Panc1 (cell line): ENCODE data around the gene CD177. TPM values are rescaled to one million over a fixed set of nuclear protein-coding genes. Genes with fewer than 3 reads are reported as not detected.

Source experiments
- ATAC-seq: fragments of 200-7000 bp; cut with Tn5 transposase; 2 replicates; pipeline ENCODE4 v1.9.1; 2020; ENCODE audit warnings: mild to moderate bottlenecking, moderate library complexity
- Bru-seq: library from RNA; stranded (reverse); fragments of 400-500 nt; gene quantifications from one replicate; lab custom pipeline; 2021; lab: Mats Ljungman, UMichigan
- BruChase-seq, 2 experiments: library from RNA; stranded (reverse); fragments of 400-500 nt; gene quantifications; one replicate each; lab custom pipeline; 2021; lab: Mats Ljungman, UMichigan
- BruUV-seq: library from RNA; stranded (reverse); fragments of 400-500 nt; replicated peaks from 2 replicates; lab custom pipeline; 2021; lab: Mats Ljungman, UMichigan
- CTCF ChIA-PET: fragments of 300-600 bp; sonication (Branson Sonifier 250); formaldehyde crosslinking; loops from one replicate; lab custom pipeline; 2022; ENCODE audit warnings: antibody characterized with exemption; lab: Charles Lee
- POLR2A ChIA-PET: fragments of 300-600 bp; sonication (Branson Sonifier 250); formaldehyde crosslinking; loops from one replicate; lab custom pipeline; 2022; ENCODE audit warnings: antibody characterized with exemption; lab: Charles Lee
- DNase-seq: peaks from one replicate; pipeline ENCODE4 v3.0.0-alpha.2; 2010; ENCODE audit warnings: low read depth, low spot score
- H3K27ac ChIP-seq: 2 replicates; pipeline ENCODE4 v1.5.1; 2011; ENCODE audit warnings: mild to moderate bottlenecking, low read length, inconsistent platforms
- H3K27me3 ChIP-seq: fragments of 200-500 bp; sonication (Bioruptor generic); 2 replicates; pipeline ENCODE4 v1.6.0; 2014; ENCODE audit warnings: low read length, inconsistent platforms; ENCODE audit not compliant: control insufficient read depth, insufficient read depth
- H3K36me3 ChIP-seq: fragments of 200-500 bp; sonication (Bioruptor generic); 2 replicates; pipeline ENCODE4 v1.5.1; 2014; ENCODE audit warnings: inconsistent platforms, mild to moderate bottlenecking, low read length, moderate library complexity; ENCODE audit not compliant: control insufficient read depth, insufficient read depth
- H3K4me1 ChIP-seq: 2 replicates; pipeline ENCODE4 v1.5.1; 2011; ENCODE audit warnings: inconsistent platforms, mild to moderate bottlenecking, low read length, moderate library complexity; ENCODE audit not compliant: control insufficient read depth, insufficient read depth
- H3K4me3 ChIP-seq, 2 experiments: 2 replicates each; pipeline ENCODE4 v1.5.1; 2011 to 2012; ENCODE audit warnings: low read depth in 2 of 2, low read length in 2 of 2, mild to moderate bottlenecking in 2 of 2, inconsistent platforms in 1 of 2, moderate library complexity in 1 of 2
- H3K9me3 ChIP-seq: fragments of 200-500 bp; sonication (Bioruptor generic); 2 replicates; pipeline ENCODE4 v1.5.1; 2014; ENCODE audit warnings: low read depth, mild to moderate bottlenecking, inconsistent platforms, low read length, moderate library complexity; ENCODE audit not compliant: control insufficient read depth, insufficient read depth
- CTCF ChIP-seq: fragments of 450-650 bp; IDR thresholded peaks from 2 replicates; pipeline ENCODE4 v1.5.1; 2017; ENCODE audit warnings: mild to moderate bottlenecking
- POLR2AphosphoS5 ChIP-seq: IDR thresholded peaks from 2 replicates; pipeline ENCODE4 v1.6.1; 2012; ENCODE audit warnings: mild to moderate bottlenecking, low read depth, low read length, moderate library complexity
- REST ChIP-seq, 2 experiments: IDR thresholded peaks; 2 replicates each; pipeline ENCODE4 v1.6.1; 2011 to 2012; ENCODE audit warnings: low read depth in 2 of 2, control low read depth in 1 of 2, low read length in 1 of 2, mild to moderate bottlenecking in 1 of 2, moderate library complexity in 1 of 2; ENCODE audit not compliant: insufficient read depth in 1 of 2
- SIN3A ChIP-seq: IDR thresholded peaks from 2 replicates; pipeline ENCODE4 v1.6.1; 2012; ENCODE audit warnings: low read depth, mild to moderate bottlenecking, low read length, moderate library complexity, borderline replicate concordance; ENCODE audit not compliant: insufficient read depth
- TCF7L2 ChIP-seq: IDR thresholded peaks from 2 replicates; pipeline ENCODE4 v1.6.1; 2011; ENCODE audit warnings: mild to moderate bottlenecking, low read depth, low read length, inconsistent platforms
- in situ Hi-C: cut with HindIII; loops from 2 replicates; pipeline ENCODE4 v1.10.0; 2016; ENCODE audit warnings: low sequenced_read_pairs, low pct_unique_long_range_greater_than_20kb
- intact Hi-C: fragments of 100-400 bp; cut with micrococcal nuclease; formaldehyde crosslinking; loops from one replicate; pipeline ENCODE4 v1.10.0; 2022; ENCODE audit not compliant: unreplicated experiment
- long read RNA-seq: library from polyadenylated mRNA; unstranded; transcript quantifications from one replicate; pipeline ENCODE4 v2.0.0, GENCODE V29; 2021; ENCODE audit not compliant: unreplicated experiment
- polyA plus RNA-seq: library from polyadenylated mRNA; unstranded; fragments of >200 nt; gene quantifications from one replicate; pipeline ENCODE4 v1.2.1, GENCODE V29; 2012; ENCODE audit warnings: missing spikeins; ENCODE audit not compliant: insufficient read length
- total RNA-seq: library from RNA; stranded (reverse); gene quantifications from one replicate; pipeline ENCODE4 v1.2.1, GENCODE V29; 2021; ENCODE audit not compliant: unreplicated experiment

Gene CD177
- total RNA-seq = 0.28 TPM
- polyA plus RNA-seq = 0.19 TPM
- Bru-seq, nascent RNA = percentile 12 among the genes with signal in this experiment
- percentile 8 among the genes with signal in this experiment for BruChase-seq, experiment 1, labeled RNA remaining after a 2-hour chase
- percentile 13 among the genes with signal in this experiment for BruChase-seq, experiment 2, labeled RNA remaining after a 6-hour chase
- long read RNA-seq, partial matches to known transcripts = 0 of 1 reads
- long read RNA-seq, other reads (novel, unspliced or antisense) = 0 of 1 reads

GRCh38 chr19:43353606-43354304, at the start of gene CD177:
TSS of gene CD177 (plus strand) at chr19:43353686. CDS start at chr19:43353715, 29 bp downstream.
- H3K27ac ChIP-seq = no peak within 1 kb of the TSS
- TF ChIP-seq TCF7L2 = no peak
- TF ChIP-seq REST (IDR thresholded peaks at IDR 0.05; ENCODE audit: insufficient read depth in 1 of 2, low read depth in 2 of 2, low read length in 1 of 2) = no peak
- no peak for TF ChIP-seq CTCF
- no peak for TF ChIP-seq POLR2AphosphoS5
- TF ChIP-seq SIN3A = no peak
- no TSS peak for BruUV-seq
- no peaks in the 10 kb centered on the region for H3K36me3 ChIP-seq
- in situ Hi-C loops = no loop called here
- no peak within 1 kb of the TSS for H3K4me3 ChIP-seq
- DNase-seq (no peak), ATAC-seq (peak; percentile 40; the same call in 1 of the 2 replicates)
- H3K4me1 ChIP-seq = no peaks in the 10 kb centered on the region
- ChIA-PET POLR2A (no interaction called here), CTCF (no interaction called here)
- intact Hi-C loops = no loop called here
- no peaks in the 10 kb centered on the region for H3K27me3 ChIP-seq
- H3K9me3 ChIP-seq = no peaks in the 10 kb centered on the region

- Histone ChIP-seq H3K9me3 (no peaks in the 10 kb centered on the region), H3K4me3 (no peak overlapping the region), H3K4me1 (no peaks in the 10 kb centered on the region), H3K36me3 (no peaks in the 10 kb centered on the region), H3K27ac (no peak overlapping the region), H3K27me3 (no peaks in the 10 kb centered on the region; the same call in 1 of the 2 replicates)
- intact Hi-C loops (no loop called here), in situ Hi-C loops (no loop called here)
- ChIA-PET POLR2A (no interaction called here), CTCF (interaction anchor here (0.6 kb wide), 1 partner anchor 165 kb away, joined by 5 read pairs; no protein-coding TSS in a partner anchor)
- DNase-seq = no peak
- TF ChIP-seq SIN3A = no peak
- TF ChIP-seq CTCF = no peak
- no peak for TF ChIP-seq TCF7L2
- TF ChIP-seq POLR2AphosphoS5 = no peak
- TF ChIP-seq REST (IDR thresholded peaks at IDR 0.05; ENCODE audit: insufficient read depth in 1 of 2, low read depth in 2 of 2, low read length in 1 of 2) = no peak
- BruUV-seq = no TSS peak
- ATAC-seq = no peak
These were observed 47.8 kb upstream of the CD177 start for GRCh38 chr19:43305642-43306041.
